SK-N-MC (cell line): Measurements from ENCODE around the gene PLAGL1.

ENCODE experiments used
- DNase-seq: peaks from one replicate; pipeline ENCODE4 v3.0.0-alpha.2; 2011; ENCODE audit warnings: low read depth, low spot score
- H3K27ac ChIP-seq: fragments of 200-600 bp; sonication (generic); 2 replicates; pipeline ENCODE4 v1.5.1; 2016; ENCODE audit warnings: mixed run types
- H3K36me3 ChIP-seq: fragments of 200-600 bp; sonication (generic); 2 replicates; pipeline ENCODE4 v1.6.1; 2017; ENCODE audit warnings: antibody characterized with exemption, low read length, mixed read lengths; ENCODE audit not compliant: insufficient read depth
- H3K4me3 ChIP-seq: fragments of 200-600 bp; sonication (generic); 2 replicates; pipeline ENCODE4 v1.5.1; 2016
- H3K9ac ChIP-seq: fragments of 200-600 bp; sonication (generic); 2 replicates; pipeline ENCODE4 v1.8.0; 2017; ENCODE audit warnings: mixed run types, mixed read lengths; ENCODE audit not compliant: insufficient read length
- H3K9me3 ChIP-seq: fragments of 200-600 bp; sonication (generic); 2 replicates; pipeline ENCODE4 v1.6.1; 2017; ENCODE audit warnings: low read depth, mild to moderate bottlenecking, antibody characterized with exemption, low read length, moderate library complexity, mixed read lengths
- EZH2 ChIP-seq: fragments of 200-600 bp; sonication (generic); IDR thresholded peaks from one replicate; pipeline ENCODE4 v1.6.1; 2017; ENCODE audit warnings: antibody characterized with exemption
- FOXP2 ChIP-seq: optimal IDR thresholded peaks from 2 replicates; pipeline ENCODE3; 2011; ENCODE audit warnings: mild to moderate bottlenecking, moderate library complexity; ENCODE audit not compliant: insufficient read depth; ENCODE audit errors: extremely low read length, control extremely low read depth
- POLR2AphosphoS5 ChIP-seq: IDR thresholded peaks from 2 replicates; pipeline ENCODE4 v1.6.1; 2012; ENCODE audit warnings: mild to moderate bottlenecking, low read depth, low read length, borderline replicate concordance

Gene PLAGL1

DNA sequence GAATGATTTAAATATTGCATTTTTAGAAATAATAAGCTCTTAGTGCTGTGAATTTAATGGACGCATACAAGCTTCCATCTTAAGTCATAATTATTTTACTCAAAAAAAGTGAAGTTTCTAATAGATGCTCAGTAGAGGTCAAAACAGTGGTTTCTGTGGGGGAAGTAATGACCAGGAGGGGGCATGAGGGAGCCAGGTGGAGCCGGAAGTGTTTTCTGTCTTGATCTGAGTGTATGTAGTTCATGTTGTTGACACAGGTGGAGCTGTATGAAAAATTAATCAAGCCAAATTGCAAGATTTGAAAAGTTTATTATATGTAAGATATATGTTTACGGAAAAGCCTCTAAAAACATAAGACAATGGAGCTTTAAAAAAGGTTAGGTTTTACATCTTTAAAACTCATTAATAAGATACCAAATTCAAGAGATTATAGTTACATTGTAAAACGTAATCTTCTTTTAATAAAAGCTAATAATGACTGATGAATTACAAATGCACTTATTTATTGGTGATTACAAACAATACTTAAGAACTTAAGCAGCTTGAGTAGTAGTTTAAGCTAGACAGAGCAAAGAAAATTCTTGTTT is 68.0 kb downstream of the PLAGL1 start:
- H3K9me3 ChIP-seq = no peaks in the 10 kb centered on the region
- no peak for DNase-seq
- no peak overlapping the region for H3K4me3 ChIP-seq
- no peaks in the 10 kb centered on the region for H3K36me3 ChIP-seq
- H3K9ac ChIP-seq = no peak overlapping the region
- TF ChIP-seq POLR2AphosphoS5 = no peak
- no peak for TF ChIP-seq FOXP2
- TF ChIP-seq EZH2 = no peak
- no peak overlapping the region for H3K27ac ChIP-seq

DNA sequence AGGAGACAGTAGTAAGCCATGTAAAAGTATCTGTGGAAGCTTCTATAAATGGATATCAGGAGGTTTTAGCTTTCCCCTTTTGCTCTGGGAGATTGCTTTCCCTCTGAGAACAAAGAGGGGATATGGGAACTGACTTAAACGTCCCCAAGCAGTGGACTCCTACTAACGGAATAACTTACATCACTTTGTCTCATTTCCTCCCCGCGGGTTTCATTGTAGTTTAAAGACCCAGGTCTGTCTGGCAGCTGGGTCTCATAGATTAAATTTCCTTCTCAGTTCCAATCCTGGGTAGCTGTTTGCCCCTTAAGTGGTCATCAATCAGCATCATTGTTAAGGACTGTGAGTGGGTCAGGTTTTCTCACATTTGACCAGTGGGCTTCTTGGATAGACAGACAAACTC is 68.7 kb downstream of the PLAGL1 start:
- TF ChIP-seq EZH2 (no peak), FOXP2 (no peak), POLR2AphosphoS5 (no peak)
- no peak overlapping the region for H3K27ac ChIP-seq
- no peak overlapping the region for H3K4me3 ChIP-seq
- no peak overlapping the region for H3K9ac ChIP-seq
- DNase-seq = no peak
- no peaks in the 10 kb centered on the region for H3K36me3 ChIP-seq
- H3K9me3 ChIP-seq = no peaks in the 10 kb centered on the region

GRCh38 chr6:143937668-143937970 is 70.4 kb downstream of the PLAGL1 start:
- Histone ChIP-seq H3K36me3 (no peaks in the 10 kb centered on the region), H3K27ac (no peak overlapping the region), H3K4me3 (no peak overlapping the region), H3K9me3 (no peaks in the 10 kb centered on the region), H3K9ac (no peak overlapping the region)
- TF ChIP-seq POLR2AphosphoS5 (no peak), FOXP2 (no peak), EZH2 (no peak)
- DNase-seq = no peak

DNA sequence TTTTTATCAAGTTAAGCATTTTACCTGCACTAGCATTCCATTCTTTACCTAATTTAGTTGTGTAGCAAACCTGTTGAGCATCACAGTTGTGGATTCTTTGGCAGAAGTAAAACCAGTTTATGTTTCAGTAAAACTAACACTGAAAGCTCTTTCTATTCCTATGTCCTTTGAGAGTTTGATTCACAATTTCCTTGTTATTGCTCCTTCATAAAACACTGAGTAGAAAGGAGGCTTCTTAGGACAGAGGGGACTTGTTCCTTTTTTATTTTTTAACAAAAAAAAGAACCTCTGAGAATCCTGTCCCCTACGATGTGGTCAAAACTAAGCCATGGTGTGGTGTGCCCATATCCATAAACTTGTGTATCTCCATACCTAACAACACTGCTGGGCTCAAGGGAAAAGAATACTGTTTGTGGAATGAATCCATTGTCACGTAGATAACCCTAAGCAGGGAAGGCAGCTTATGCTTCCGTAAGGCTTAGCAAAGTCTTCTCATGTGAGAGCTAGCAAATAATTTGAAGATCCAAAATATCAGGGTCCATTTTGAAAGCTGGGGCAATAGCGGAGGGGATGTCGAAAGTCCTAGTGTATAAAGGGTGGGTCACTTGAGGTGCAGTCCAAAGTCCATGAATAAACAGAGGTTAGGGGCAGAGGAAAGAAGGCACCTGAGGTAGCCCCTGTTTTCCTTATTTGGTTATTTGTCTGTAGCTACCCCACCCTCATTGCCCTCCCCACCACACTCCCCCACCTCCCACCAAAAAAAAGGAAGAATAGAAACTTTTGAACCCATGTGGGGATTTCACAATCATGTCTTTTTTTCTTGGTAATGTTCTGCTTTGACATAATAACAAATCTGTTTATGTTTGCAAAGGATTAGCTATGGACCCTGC is 71.0 kb downstream of the PLAGL1 start:
- no peak for DNase-seq
- Histone ChIP-seq H3K4me3 (no peak overlapping the region), H3K27ac (no peak overlapping the region), H3K9ac (no peak overlapping the region), H3K9me3 (no peaks in the 10 kb centered on the region), H3K36me3 (no peaks in the 10 kb centered on the region)
- no peak for TF ChIP-seq EZH2
- TF ChIP-seq POLR2AphosphoS5 = no peak
- no peak for TF ChIP-seq FOXP2

DNA sequence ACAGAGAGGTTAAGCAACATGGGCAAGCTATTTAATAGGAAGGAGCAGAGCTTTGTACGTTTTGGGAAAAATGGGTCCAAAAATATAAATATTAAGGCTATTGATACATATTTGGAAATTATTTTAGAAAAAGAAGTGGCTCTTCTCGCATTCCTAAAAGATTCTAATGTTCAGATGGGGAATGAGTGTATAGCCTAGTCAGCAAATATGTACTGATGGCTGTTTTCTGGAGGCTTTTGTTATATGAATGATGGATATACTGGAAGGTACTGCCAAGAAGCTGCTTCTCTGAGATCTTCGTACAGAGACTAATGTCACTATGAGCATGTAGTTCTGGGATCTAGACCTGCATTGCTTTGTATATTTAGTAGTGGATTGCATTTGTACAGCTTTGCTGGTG is 71.7 kb downstream of the PLAGL1 start:
- Histone ChIP-seq H3K36me3 (no peaks in the 10 kb centered on the region), H3K9ac (no peak overlapping the region), H3K4me3 (no peak overlapping the region), H3K27ac (no peak overlapping the region), H3K9me3 (no peaks in the 10 kb centered on the region)
- TF ChIP-seq EZH2 (no peak), POLR2AphosphoS5 (no peak), FOXP2 (no peak)
- no peak for DNase-seq

DNA sequence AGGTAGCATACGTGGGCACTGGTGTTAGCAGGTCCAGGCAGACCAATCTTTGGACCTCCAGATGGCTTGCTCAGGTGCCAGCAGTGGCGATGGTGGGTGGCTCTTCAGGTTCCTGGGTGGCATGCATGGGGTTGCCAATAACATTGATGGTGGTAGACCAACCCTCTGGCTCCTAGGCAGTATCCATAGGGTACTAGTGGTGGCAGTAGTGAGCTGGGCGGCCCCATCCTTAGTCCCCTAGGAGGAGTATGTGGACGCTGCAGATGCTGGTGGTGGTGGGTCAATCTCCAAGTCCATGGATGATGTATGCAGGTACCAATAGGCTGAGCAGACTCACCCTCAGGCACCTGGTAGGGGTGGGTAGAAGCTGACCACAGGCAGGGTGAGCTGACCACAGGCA is 73.2 kb downstream of the PLAGL1 start:
- Histone ChIP-seq H3K27ac (no peak overlapping the region), H3K9me3 (no peaks in the 10 kb centered on the region), H3K36me3 (no peaks in the 10 kb centered on the region), H3K9ac (no peak overlapping the region), H3K4me3 (no peak overlapping the region)
- no peak for DNase-seq
- TF ChIP-seq FOXP2 (no peak), EZH2 (no peak)

DNA sequence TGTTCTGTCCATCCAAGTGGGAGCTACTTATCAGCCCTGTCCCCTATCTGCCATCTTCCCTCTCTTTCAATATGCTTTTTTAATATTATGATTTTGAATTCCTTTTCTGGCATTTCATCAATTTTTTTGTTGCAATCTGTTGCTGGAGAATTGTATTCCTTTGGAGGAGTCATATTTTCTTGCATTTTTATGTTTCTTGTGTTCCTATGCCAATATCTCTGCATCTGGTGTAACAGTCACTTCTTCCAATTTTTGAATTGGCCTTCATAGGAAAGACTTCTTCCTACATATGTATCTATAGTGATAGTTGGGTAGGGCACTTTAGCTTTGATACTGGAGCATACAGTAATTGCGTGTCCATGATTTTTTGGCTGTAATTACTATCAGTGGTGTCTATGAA is 73.7 kb downstream of the PLAGL1 start:
- no peaks in the 10 kb centered on the region for H3K36me3 ChIP-seq
- TF ChIP-seq POLR2AphosphoS5 (no peak), EZH2 (no peak), FOXP2 (no peak)
- H3K9ac ChIP-seq = no peak overlapping the region
- no peak overlapping the region for H3K27ac ChIP-seq
- H3K9me3 ChIP-seq = no peaks in the 10 kb centered on the region
- no peak overlapping the region for H3K4me3 ChIP-seq
- no peak for DNase-seq

- Histone ChIP-seq H3K4me3 (no peak overlapping the region), H3K27ac (no peak overlapping the region), H3K9ac (no peak overlapping the region), H3K9me3 (no peaks in the 10 kb centered on the region), H3K36me3 (no peaks in the 10 kb centered on the region)
- DNase-seq = no peak
- no peak for TF ChIP-seq FOXP2
- no peak for TF ChIP-seq EZH2
- no peak for TF ChIP-seq POLR2AphosphoS5
Measured at GRCh38 chr6:143929975-143930374, 78.1 kb downstream of the PLAGL1 start.
